Activated CD8-positive, alpha-beta memory T cell treated with anti-CD3 and anti-CD28 coated beads, Interleukin-2, amount 50 U/mL, for 1 hour (primary cell): ENCODE measurements around the gene GPR31.
"Not testable (repeated sequence)": the region's sequence is repeated elsewhere in the genome, so short reads cannot be mapped to it uniquely, and the experiment has no call there.

Experiments used
- DNase-seq: peaks from one replicate; pipeline ENCODE4 v3.0.0-alpha.2; 2020; ENCODE audit errors: extremely low read depth

Gene GPR31

GRCh38 chr6:167167699-167168098, 9.9 kb upstream of the GPR31 start:
- not testable (repeated sequence) for DNase-seq

- DNase-seq, result no peak
Measured at GRCh38 chr6:167165858-167166471, 8.2 kb upstream of the GPR31 start.

GRCh38 chr6:167164261-167164660, 6.5 kb upstream of the GPR31 start:
- no peak for DNase-seq

- DNase-seq, result no peak
Measured at GRCh38 chr6:167163476-167164011, 5.8 kb upstream of the GPR31 start.

- DNase-seq, result no peak
Measured at GRCh38 chr6:167162591-167162990, 4.8 kb upstream of the GPR31 start.

GRCh38 chr6:167161851-167162467, 4.2 kb upstream of the GPR31 start:
- no peak for DNase-seq

- no peak for DNase-seq
Measured at GRCh38 chr6:167157414-167157813, 366 bp downstream of the GPR31 start.

GRCh38 chr6:167154895-167155294, 2.9 kb downstream of the GPR31 start:
- no peak for DNase-seq

GRCh38 chr6:167154291-167154690, 3.5 kb downstream of the GPR31 start:
- no peak for DNase-seq

- DNase-seq, result no peak
Measured at GRCh38 chr6:167153521-167153959, 4.2 kb downstream of the GPR31 start.

- DNase-seq, result no peak
Measured at GRCh38 chr6:167152862-167153261, 4.9 kb downstream of the GPR31 start.

- DNase-seq, result no peak
Measured at GRCh38 chr6:167151648-167152047, 6.1 kb downstream of the GPR31 start.

- DNase-seq, result no peak
Measured at GRCh38 chr6:167150941-167151549, 6.7 kb downstream of the GPR31 start.

- no peak for DNase-seq
Measured at GRCh38 chr6:167148997-167149396, 8.8 kb downstream of the GPR31 start.

GRCh38 chr6:167148021-167148420, 9.8 kb downstream of the GPR31 start:
- DNase-seq, result no peak

GRCh38 chr6:167146977-167147376, 10.8 kb downstream of the GPR31 start:
- no peak for DNase-seq

GRCh38 chr6:167146135-167146534, 11.6 kb downstream of the GPR31 start:
- DNase-seq, result no peak

GRCh38 chr6:167145461-167145860, 12.3 kb downstream of the GPR31 start:
- DNase-seq, result no peak

GRCh38 chr6:167143041-167143440, 14.7 kb downstream of the GPR31 start:
- no peak for DNase-seq

- no peak for DNase-seq
Measured at GRCh38 chr6:167142433-167142761, 15.4 kb downstream of the GPR31 start.

GRCh38 chr6:167141667-167142432, 15.9 kb downstream of the GPR31 start:
- DNase-seq, result no peak
